ENCODE data around the gene SRM.
"Not testable (repeated sequence)": the region's sequence is repeated elsewhere in the genome, so short reads cannot be mapped to it uniquely, and the experiment has no call there.

The SRM gene

DNA sequence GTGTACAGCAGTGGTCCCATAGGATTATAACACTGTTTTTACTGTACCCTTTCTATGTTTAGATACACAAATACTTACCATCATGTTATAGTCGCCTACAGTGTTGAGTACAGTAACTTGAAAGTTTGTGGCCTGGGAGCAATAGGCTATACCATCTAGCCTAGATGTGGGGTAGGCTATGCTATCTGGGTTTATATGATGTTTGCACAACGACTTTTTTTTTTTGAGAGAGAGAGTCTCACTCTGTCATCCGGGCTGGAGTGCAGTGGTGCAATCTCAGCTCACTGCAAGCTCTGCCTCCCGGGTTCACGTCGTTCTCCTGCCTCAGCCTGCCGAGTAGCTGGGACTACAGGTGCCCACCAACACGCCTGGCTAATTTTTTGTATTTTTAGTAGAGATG is 40.5 kb downstream of the SRM start:
- not testable (repeated sequence) for DNase-seq (ENCODE audit: low read depth, low spot score)

DNA sequence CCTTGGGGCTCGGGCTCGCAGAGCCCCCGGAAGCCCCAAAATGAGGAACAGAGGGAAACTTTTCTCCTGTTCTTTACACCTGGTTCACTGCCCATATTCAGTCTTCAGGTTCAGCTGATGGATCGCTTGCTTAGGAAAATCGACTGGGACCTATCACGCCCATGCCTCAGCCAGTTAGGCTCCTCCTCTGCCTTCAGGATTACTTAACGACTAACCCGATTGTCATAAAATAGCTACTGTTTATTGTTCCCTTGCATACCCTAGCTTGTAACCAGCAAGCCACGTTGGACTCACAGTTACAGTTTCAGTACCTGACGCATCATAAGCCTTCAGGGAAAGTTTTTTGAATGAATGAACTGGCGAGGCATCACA is 46.7 kb downstream of the SRM start:
- DNase-seq (ENCODE audit: low read depth, low spot score) = no peak

DNA sequence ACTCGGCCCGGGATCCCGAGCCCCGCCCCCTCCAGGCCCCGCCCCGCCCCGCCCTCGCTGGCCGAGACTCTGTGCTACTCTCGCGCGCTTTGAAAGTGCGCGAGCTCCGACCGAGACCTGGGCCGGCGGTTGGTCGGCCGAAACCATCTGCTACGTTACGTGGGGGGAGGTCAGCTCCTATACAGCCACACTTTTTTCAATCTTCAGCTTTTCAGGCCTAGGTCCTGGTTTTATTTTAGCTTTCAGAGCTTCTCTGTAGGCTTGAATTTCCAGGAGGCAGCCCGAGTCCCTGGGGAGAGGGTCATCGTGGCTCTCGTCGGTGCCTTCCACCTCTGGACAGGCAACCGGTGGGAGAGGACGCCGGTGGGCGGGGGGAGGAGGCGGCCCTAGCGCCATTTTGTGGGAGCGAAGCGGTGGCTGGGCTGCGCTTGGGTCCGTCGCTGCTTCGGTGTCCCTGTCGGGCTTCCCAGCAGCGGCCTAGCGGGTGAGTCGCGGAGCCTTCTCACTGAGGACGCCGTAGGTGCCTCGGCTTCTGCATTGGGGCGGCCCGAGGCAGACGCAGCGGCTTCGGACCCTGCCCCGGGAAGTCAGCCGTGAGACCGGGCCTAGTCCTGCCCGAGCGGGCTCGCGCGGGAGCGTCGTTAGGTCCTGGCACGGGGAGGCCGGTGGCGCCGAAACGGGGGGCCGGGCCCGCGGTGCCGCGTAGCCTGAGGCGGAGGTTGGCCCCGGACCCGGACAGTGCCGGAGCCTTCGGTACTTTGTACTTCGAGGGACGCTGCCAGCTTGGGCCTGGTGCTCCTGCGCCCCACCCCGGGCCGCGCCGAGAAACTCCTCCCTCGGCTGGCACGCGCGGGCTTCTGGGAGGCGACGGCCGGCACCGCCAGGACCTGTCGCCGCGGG is 47.3 kb downstream of the SRM start, which contains the start of gene TARDBP:
TSS of gene TARDBP (plus strand) at position 395 of the 900 bp plus-strand sequence. CDS start 1,074 bp downstream, outside the sequence.
- no peak for DNase-seq (ENCODE audit: low read depth, low spot score)
